GM18519 (cell line): ENCODE results near the gene FAM181A.

ENCODE experiments used
- ATAC-seq: cut with Tn5 transposase; IDR thresholded peaks from one replicate; pipeline ENCODE4 v1.9.1; 2021; ENCODE audit warnings: mild to moderate bottlenecking, moderate library complexity; ENCODE audit not compliant: unreplicated experiment, low FRiP score

FAM181A gene

DNA sequence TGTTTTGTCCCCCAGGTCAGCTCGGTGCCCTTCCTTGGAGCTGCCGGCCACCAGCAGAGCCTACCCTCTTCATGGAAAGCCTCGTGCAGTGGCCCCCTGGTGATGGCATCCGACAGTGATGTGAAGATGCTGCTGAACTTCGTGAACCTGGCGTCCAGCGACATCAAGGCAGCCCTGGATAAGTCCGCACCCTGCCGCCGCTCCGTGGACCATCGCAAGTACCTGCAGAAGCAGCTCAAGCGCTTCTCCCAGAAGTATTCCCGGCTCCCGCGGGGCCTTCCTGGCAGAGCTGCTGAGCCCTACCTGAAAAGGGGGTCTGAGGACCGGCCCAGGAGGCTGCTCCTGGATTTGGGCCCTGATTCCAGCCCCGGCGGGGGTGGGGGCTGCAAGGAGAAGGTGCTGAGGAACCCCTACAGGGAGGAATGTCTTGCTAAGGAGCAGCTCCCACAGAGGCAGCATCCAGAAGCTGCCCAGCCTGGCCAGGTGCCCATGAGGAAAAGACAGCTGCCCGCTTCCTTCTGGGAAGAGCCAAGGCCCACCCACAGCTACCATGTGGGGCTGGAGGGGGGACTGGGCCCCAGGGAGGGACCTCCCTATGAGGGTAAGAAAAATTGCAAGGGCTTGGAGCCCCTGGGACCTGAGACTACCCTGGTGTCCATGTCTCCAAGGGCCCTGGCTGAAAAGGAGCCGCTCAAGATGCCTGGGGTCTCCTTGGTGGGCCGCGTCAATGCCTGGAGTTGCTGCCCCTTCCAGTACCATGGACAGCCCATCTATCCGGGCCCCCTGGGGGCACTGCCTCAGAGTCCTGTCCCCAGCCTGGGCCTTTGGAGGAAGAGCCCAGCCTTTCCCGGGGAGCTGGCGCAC lies 1.3 kb downstream of the FAM181A start:
- no peak for ATAC-seq

- ATAC-seq, result no peak
These were observed 1.9 kb downstream of the FAM181A start for GRCh38 chr14:93929048-93929535.

GRCh38 chr14:93929657-93930056 lies 2.5 kb downstream of the FAM181A start:
- no peak for ATAC-seq

GRCh38 chr14:93930296-93930988 lies 3.3 kb downstream of the FAM181A start:
- ATAC-seq, result no peak

- ATAC-seq, result no peak
These were observed 3.8 kb downstream of the FAM181A start for GRCh38 chr14:93930989-93931307.

GRCh38 chr14:93932642-93933041 lies 5.5 kb downstream of the FAM181A start:
- ATAC-seq, result no peak

GRCh38 chr14:93935213-93935612 lies 8.1 kb downstream of the FAM181A start:
- ATAC-seq, result no peak

- ATAC-seq, result no peak
These were observed 9.1 kb downstream of the FAM181A start for GRCh38 chr14:93936245-93936644.

- no peak for ATAC-seq
These were observed 9.8 kb downstream of the FAM181A start for GRCh38 chr14:93936926-93937325.

DNA sequence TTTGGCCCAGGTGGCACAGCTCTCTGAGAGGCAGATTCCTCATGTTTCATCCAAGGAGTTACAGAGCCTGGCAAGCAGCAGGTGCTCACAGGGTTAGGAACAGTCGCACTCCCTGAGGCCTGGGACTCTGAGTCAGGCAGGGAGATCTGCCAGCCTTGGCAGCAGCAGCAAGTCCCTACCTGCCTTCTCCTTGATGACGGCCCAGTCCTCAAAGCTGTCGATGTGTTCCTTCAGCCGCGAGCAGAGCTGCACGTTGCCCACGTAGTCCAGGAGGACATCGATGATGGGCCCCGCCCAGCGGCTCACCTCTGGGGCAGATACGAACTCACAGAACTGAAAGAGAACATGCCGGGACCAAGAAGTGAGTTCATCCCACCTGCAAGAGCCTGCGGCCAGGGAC lies 10.4 kb downstream of the FAM181A start:
- ATAC-seq, result no peak

- ATAC-seq, result no peak
These were observed 11.7 kb downstream of the FAM181A start for GRCh38 chr14:93938751-93939303.

DNA sequence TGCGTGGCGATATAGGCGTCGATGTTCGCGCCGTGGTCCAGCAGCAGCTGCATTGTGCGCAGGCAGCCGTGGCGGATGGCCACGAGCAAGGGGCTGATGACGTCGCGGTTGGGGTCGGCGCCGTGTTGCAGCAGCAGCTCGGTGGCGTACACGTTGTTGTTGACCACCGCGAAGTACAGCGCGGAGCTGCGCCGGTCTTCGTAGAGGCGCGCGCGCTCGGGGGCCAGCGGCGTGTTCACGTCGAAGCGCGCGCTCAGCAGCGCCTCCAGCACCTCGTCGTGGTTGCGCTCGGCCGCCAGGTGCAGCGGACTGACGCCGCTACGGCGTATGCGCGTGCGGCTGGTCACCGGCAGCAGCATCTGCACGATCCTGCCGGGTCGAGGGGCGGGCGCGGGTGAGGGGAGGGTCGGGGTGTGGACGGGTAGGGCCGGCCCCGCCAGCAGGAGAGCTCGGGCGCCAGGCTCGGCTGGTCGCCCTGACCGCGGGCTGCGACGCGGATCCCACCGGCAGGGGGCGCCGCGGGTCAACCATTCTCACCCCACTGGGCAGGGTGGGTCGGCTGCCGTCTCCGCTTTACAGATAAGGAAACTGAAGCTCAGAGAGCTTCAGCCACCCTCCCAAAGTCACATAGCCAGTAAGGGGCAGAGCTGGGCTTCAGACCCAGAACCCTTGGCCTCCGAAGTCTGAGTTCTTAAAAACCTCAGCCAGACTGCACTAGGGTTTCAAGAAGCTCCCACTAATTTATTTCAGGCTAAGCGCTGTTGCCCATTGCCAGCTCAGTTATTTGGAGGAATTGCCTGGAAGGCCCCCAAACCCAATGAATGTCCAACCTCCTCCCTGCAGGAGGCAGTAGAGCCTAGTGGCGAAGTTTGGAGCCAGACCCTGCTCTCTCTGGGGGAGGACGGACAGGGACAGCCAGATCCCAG lies 12.4 kb downstream of the FAM181A start:
- ATAC-seq, result peak; percentile 82

DNA sequence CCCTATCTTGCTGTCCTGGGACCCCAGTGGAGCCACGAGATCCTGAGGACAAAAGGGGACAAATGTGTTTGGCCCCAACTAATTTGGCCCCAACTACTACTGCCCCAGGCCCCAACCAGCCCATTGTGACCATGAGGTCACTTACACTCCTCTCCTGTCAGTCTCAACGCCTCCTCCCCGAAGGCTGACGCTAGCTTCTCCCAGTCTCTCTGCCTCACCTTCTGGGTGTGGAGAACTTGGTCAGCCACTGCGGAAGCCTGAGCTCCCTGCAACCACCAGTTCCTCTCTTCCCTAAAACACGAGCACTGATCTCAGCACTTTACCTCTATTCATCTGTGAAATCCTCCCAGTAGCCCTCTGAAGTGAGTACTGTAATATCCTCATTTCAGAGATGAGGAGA lies 13.3 kb downstream of the FAM181A start:
- ATAC-seq, result no peak

DNA sequence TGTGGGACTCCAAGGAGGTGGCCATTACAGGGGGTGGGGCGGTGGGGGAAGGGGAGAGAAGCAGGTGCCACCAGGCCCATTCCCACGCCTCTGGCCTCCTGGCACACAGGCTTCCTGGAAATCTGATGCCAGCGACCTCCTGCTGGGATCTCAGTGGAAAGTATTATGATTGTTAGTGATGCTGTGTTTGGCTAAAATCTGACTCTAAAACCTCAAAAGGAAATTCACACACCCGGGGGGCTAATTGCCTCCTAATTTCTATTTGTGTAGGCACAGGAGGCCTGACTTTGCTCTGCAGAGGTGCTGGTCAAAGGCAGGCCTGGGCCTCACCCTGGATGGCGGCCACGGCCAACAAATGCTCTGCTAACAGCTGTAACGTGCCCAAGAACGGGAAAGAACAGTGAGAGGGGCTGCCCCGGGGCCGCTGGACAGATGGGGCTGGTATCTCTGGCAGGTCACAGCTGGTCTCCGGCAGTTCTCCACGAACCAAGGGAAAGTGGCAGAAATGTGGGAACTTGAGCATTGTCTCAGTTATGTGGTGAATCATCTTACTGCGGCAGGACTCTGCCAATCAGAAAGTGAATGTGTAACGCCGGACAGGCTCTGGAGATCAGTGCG lies 14.3 kb downstream of the FAM181A start:
- ATAC-seq, result no peak

DNA sequence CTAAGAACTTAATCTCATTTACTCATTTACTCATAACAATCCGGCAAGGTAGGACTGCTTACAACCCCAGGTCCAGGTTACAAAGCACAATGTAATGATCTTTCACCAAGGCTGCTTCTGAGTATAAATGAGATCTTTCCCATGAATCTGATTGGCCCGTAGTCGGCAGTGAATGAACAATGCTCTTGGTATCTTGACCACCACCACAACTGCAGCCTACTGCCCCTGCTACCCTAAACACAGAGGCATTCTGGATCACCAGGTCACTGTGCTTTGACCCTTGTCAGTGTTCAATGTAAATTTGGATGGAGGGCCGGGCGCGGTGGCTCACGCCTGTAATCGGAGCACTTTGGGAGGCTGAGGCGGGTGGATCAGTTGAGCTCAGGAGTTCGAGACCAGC lies 15.9 kb downstream of the FAM181A start:
- no peak for ATAC-seq

DNA sequence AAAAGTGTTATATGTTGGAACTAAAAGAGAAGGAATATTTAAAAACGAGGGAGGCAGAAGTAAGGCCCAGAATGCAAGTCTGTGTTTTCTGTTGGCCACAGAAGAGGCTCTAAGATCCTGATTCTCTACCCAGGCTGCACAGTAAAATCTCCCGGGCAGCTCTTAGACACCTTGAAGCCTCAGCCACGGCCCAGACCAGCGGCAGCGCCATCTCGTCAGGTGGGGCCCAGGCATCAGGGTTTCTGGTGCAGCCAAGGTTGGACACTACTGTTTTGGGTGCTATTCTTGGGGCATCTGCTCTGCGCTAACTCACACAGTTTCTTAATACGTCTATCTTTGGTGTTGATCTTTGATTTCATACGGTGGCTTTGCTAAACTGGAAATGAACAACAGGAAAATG lies 16.8 kb downstream of the FAM181A start:
- no peak for ATAC-seq

DNA sequence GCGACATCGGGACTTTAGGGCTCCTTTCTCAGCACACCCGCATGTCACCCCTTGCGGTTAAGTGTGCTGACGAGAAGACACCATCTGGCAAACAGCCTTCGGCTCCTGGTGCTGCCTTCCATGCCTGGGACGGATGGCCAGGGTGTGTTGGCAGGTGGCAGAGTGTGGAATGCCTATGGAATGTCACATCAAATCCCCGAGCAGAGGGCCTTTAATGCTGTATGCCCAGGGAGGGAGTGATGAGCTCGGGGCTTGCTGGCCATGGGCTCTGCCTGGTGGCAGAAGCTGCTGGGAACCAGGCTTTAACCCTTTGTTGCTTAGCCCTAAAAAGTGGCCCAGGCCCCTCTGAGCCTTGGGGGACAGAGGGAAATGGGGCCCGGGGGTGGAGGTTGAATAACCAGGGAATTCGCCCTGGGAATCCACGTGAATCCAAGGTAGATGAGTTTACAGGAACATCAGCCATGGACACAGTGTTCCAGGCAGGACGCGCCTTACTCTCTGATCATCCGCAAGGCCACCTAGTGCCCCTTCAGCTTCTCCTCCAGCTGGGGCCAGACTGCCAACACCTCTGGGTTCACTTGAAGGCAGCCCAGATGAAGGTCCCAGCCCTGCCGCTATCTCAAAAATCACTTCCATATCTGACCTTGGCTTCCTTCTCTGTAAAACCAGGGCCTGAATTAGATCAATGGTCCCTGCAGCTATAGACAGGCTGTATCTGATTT lies 17.4 kb downstream of the FAM181A start:
- ATAC-seq, result no peak

DNA sequence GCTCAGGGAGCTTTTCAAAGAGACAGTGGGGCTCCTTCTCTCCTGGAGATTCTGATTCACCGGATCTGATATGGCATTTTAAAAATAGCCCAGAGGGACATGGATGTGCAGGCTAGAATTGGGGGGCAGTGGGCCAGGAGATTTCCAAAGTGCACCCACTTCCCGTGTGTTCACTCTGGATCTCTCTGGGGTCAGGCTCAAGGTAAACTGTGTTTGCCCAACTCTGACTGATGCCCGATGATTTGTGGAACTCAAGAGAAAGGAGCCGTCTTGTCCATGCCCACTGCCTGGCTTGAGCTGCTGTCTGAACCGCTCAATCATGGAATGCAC lies 17.9 kb downstream of the FAM181A start:
- ATAC-seq, result no peak

GRCh38 chr14:93946104-93946503 lies 19.0 kb downstream of the FAM181A start:
- ATAC-seq, result no peak
